Activated CD4-positive, alpha-beta memory T cell treated with anti-CD3 and anti-CD28 coated beads, Interleukin-2, amount 10 ng/mL, durations not matched to agents 7 days and 5 days (primary cell): Measurements from ENCODE around the gene METTL14. TPM values are rescaled to one million over a fixed set of nuclear protein-coding genes. Genes with fewer than 3 reads are reported as not detected.

ENCODE experiments used
- total RNA-seq, 2 experiments: library from RNA; stranded (reverse); gene quantifications; one replicate each; pipeline ENCODE4 v1.2.3, GENCODE V29; 2021

The METTL14 gene
- total RNA-seq, 2 experiments from 2014 or later: 44.3 to 46.2 TPM

Other genes starting within 250 kb of the METTL14 start
- gene SEC24D, start 150.7 kb downstream of the METTL14 start, total RNA-seq: 10 to 100 TPM; 59.9 to 62.8 TPM
- under 1 TPM; 0.50 to 0.63 TPM for gene SYNPO2, start 203.5 kb downstream of the METTL14 start, total RNA-seq